Stimulated activated CD8-positive, alpha-beta memory T cell treated with anti-CD3 and anti-CD28 coated beads, Interleukin-7, amount 100 ng/mL, for 48 hours (primary cell): Measurements from ENCODE around the gene CHCHD5.
"Not testable (repeated sequence)": the region's sequence is repeated elsewhere in the genome, so short reads cannot be mapped to it uniquely, and the experiment has no call there.

Experiments
- DNase-seq, 2 donors: peaks; one replicate each; pipeline ENCODE4 v3.0.0-alpha.2; 2020; ENCODE audit warnings: low read depth in 1 of 2; ENCODE audit errors: extremely low read depth in 1 of 2

Gene CHCHD5

GRCh38 chr2:112585873-112586464 lies 1.6 kb downstream of the CHCHD5 start:
- no peak for DNase-seq

- DNase-seq = no peak
Observed at GRCh38 chr2:112588611-112589045, 4.2 kb downstream of the CHCHD5 start.

- no peak for DNase-seq
Observed at GRCh38 chr2:112591413-112591812, 7.0 kb downstream of the CHCHD5 start.

- no peak for DNase-seq
Observed at GRCh38 chr2:112593736-112594135, 9.3 kb downstream of the CHCHD5 start.

DNA sequence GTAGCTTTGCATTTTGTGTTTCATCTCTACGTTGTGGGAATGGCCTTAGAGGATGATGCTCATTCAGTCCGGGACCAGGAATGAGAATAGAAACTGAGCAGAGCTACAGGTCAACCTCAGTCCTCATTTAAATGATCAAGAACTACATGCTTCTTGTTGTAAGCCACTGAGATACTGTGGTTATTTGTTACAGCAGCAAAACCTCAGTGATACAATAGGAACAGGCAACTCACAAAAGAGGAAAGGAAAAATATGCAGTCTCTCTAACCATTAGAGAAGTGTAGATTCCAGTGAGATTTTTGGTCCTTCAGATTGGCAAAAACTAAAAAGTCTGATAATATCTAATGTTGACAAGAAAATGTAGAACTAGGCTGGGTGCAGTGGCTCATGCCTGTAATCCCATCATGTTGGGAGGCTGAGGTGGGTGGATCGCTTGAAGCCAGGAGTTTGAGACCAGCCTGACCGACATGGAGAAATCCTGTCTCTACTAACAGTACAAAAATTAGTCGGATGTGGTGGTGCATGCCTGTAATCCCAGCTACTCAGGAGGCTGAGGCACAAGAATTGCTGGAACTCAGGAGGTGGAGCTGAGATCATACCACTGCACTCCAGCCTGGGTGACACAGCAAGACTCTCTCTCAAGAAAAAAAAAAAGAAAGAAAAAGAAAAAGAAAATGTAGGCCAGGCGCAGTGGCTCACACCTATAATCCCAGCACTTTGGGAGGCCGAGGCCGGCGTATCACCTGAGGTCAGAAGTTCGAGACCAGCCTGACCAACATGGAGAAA lies 13.3 kb downstream of the CHCHD5 start:
- no peak for DNase-seq

- DNase-seq = no peak
Observed at GRCh38 chr2:112600634-112601033, 16.2 kb downstream of the CHCHD5 start.

DNA sequence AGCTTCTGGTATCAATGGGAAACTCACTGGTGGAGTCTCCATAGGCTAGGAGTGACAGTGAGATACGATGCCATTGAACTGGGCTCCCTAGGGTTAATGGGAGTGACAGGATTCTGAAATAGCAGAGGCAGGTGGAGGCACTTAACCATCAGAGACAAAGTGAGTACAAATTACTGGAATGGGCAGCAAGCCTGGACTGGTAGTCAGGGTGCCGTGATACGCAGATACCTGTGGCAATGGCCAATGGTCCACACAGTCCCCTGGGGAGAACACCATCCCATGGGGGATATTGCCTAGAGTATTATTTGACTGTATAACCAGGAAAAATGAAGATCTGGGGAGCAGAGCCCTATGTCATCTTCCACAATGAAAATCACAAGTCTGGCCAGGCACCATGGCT lies 17.3 kb downstream of the CHCHD5 start:
- DNase-seq = no peak

- no peak for DNase-seq
Observed at GRCh38 chr2:112602917-112603316, 18.5 kb downstream of the CHCHD5 start.

DNA sequence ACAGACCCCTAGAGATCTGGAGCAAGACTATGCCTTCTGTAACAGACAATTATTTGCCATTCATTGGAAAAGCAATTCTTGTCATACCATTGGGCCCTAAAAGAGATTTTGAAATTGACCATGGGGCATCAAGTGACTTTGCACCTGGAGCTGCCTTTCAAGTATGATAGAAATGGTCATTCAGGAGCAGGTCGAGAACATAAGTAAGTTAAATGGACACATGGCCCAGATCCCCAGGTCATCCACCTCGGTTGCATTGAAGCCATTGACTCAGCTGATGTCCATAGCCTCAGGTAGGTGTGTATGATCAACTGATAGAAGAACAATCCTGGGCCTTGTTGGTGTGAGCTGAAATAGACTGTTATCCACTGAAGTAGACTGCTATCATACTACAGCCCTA lies 19.3 kb downstream of the CHCHD5 start:
- no peak for DNase-seq

DNA sequence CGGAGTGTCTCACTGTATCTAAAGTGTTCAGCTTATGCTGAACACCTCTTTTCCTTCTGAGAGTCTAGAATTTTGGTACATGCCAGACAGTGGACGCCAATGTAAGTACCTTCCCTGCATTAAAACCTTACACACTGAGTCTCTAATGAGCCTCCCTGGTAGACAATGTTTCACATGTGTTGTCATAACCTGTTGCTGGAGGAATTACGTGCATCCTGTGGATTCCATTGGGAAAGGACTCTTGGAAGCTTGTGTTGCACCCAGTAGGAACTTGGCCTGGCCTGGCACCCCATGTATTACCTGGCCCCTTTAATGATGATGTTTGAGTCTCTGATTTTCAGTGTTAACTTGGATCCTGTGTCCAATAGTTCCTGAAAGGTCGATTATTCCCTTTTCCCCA lies 20.5 kb downstream of the CHCHD5 start:
- DNase-seq = no peak

DNA sequence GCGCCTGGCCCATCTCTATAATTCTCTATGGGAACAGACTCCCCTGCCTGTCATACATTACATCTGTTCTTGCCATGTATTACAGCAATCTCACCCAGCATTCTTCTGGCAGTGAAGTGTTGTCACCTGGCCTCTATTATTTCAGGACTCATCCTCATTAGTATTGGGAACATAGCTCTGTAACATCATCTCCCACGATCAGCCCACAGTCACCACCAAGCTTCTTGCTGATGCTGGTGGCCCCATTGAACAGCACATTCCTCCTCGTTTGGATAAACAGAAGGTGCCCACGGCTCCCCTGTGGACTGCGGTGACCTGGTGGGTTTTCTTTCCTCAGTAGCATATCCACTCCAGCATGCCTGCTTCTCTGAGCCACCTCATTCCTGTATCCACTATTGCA lies 21.5 kb downstream of the CHCHD5 start:
- DNase-seq = no peak

- DNase-seq = no peak
Observed at GRCh38 chr2:112606547-112606946, 22.1 kb downstream of the CHCHD5 start.

DNA sequence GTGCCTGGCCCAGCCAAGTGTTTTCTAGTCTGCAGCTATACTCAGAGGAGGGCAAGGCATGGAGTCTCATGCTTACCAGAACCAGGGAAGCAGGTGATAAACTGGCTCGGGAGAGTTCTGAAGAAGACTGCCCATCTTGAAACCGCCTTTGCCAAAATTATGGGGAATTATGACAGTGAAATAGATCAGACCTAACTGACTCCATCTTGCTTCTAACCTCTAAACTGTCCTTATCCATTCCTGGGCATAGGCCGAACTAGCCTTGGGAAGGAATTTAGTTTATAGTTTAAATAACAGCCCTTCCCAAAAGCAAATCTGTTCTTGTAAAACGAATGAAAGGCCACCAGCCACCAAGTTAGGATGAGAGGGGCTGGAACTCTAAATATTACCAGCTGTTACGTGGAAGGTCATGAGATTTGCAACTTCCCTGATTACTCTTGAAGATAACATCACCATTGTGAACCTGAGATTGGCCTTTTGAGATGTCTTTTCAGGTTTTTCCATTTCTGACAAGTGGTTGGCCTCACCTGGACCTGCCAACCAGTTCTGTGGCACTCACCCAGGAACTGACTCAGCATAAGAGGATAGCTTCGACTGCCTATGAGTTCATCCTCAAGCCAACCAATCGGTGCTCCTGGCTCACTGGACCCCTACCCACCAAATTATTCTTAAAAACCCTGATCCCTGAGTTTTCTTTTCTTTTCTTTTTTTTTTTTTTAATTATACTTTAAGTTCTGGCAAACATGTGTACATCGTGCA lies 23.4 kb downstream of the CHCHD5 start:
- DNase-seq = no peak

GRCh38 chr2:112609320-112609719 lies 24.9 kb downstream of the CHCHD5 start:
- DNase-seq = not testable (repeated sequence)

DNA sequence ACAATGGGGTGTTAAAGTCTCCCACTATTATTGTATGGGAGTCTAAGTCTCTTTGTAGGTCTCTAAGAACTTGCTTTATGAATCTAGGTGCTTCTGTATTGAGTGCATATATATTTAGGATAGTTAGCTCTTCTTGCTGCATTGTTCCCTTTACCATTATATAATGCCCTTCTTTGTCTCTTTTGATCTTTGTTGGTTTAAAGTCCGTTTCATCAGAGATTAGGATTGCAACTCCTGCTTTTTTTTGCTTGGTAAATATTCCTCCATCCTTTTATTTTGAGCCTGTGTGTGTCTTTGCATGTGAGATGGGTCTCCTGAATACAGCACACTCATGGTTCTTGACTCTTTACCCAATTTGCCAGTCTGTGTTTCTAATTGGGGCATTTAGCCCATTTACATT lies 27.9 kb downstream of the CHCHD5 start:
- not testable (repeated sequence) for DNase-seq

DNA sequence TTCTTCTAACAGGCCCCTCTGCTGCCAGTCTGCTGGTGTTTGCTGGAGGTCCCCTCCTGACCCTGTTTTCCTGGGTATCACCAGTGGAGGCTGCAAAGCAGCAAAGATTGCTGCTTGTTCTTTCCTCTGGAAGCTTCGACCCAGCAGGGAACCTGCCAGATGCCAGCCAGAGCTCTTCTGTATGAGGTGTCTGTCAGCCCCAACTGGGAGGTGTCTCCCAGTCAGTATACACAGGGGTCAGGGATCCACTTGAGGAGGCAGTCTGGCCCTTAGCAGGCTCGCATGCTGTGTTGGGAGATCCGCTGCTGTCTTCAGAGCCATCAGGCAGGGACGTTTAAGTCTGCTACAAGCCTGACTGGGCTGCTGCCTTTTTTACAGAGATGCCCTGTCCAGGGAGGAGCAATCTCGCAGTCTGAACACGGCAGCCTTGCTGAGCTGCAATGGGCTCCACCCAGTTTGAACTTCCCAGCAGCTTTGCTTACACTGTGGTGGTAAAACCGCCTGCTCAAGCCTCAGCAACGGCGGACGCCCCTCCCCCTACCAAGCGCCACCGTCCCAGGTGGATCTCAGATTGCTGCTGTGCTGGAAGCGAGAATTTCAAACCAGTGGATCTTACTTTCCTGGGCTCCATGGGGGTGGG lies 29.9 kb downstream of the CHCHD5 start:
- DNase-seq = no peak

- DNase-seq = no peak
Observed at GRCh38 chr2:112615051-112615450, 30.6 kb downstream of the CHCHD5 start.

DNA sequence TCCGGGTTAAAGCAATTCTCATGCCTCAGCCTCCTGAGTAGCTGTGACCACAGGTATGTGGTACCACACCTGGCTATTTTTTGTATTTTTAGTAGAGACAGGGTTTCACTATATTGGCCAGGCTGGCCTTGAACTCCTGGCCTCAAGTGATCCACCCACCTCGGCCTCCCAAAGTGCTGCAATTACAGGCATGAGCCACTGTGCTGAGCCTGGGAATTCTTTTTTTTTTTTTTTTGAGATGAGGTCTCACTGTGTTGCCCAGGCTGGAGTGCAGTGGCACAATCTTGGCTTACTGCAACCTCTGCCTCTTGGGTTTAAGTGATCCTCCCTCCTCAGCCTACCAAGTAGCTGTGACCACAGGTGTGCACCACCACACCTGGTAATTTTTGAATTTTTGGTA lies 31.4 kb downstream of the CHCHD5 start:
- not testable (repeated sequence) for DNase-seq

DNA sequence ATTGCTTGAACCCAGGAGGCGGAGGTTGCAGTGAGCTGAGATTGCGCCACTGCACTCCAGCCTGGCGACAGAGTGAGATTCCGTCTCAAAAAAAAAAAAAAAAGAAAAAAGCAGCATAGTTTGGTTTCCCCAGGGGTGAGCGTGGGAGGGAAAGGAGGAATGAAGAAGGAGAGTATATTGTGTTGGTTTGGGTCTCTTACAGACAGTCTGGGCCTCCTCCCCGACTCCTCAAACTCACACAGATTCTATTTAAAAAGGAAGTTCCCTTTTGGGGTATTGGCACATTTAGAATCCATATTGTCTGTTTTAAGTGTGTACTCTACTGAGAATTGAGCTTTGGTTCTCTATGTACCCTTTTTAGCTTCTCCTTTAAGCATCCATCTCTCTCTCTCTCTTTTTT lies 34.0 kb downstream of the CHCHD5 start:
- no peak for DNase-seq

- no peak for DNase-seq
Observed at GRCh38 chr2:112621790-112622527, 37.5 kb downstream of the CHCHD5 start.

DNA sequence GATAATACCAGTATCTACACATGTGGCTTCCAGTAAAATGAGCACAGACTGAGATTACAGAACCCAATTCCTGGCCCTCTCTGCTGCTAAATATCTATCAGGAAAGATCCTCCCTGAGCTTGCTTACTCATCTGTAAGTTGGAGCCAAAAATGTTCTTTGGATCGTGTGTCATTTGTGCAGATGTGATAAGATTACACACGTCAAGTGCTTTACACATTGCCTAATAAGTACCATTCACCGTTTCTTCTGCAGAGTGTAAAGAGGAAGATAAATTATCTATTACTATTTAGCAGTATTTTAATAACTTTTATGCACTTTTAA lies 38.1 kb downstream of the CHCHD5 start:
- no peak for DNase-seq
